Measurements from ENCODE around the gene NXPE4.
"Not testable (repeated sequence)": the region's sequence is repeated elsewhere in the genome, so short reads cannot be mapped to it uniquely, and the experiment has no call there.

NXPE4 gene

DNA sequence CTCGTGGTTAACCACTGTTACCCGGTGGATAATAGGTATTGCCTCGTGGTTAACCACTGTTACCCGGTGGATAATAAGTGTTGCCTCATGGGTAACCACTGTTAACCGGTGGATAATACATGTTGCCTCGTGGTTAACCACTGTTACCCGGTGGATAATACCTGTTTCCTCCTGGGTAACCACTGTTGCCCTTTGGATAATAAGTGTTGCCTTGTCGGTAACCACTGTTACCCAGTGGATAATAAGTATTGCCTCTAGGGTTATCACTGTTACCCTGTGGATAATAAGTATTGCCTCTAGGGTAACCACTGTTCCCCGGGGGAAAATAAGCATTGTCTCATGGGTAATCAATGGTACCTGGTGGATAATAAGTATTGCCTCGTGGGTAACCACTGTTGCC lies 15.0 kb upstream of the NXPE4 start:
- DNase-seq (ENCODE audit: low spot score) = no peak

DNA sequence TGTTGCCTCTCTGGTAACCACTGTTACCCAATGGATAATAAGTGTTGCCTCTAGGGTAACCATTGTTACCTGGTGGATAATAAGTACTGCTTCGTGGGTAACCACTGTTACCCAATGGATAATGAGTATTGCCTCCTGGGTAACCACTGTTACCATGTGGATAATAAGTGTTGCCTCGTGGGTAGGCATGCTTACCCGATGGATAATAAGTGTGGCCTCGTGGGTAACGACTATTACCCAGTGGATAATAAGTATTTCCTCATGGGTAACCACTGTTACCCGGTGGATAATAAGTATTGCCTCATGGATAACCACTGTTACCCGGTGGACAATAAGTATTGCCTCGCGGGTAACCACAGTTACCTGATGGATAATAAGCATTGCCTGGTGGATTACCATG lies 13.8 kb upstream of the NXPE4 start:
- DNase-seq (ENCODE audit: low spot score) = no peak

DNA sequence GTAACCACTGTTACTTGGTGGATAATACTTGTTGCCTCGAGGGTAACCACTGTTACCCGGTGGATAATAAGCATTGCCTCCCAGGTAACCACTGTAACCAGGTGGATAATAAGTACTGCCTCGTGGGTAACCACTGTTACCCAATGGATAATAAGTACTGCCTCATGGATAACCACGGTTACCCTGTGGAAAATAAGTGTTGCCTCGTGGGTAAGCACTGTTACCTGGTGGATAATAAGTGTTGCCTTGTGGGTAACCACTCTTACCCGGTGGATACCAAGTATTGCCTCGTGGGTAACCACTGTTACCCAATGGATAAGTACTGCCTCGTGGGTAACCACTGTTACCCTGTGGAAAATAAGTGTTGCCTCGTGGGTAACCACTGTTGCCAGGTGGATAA lies 13.0 kb upstream of the NXPE4 start:
- DNase-seq (ENCODE audit: low spot score) = not testable (repeated sequence)

DNA sequence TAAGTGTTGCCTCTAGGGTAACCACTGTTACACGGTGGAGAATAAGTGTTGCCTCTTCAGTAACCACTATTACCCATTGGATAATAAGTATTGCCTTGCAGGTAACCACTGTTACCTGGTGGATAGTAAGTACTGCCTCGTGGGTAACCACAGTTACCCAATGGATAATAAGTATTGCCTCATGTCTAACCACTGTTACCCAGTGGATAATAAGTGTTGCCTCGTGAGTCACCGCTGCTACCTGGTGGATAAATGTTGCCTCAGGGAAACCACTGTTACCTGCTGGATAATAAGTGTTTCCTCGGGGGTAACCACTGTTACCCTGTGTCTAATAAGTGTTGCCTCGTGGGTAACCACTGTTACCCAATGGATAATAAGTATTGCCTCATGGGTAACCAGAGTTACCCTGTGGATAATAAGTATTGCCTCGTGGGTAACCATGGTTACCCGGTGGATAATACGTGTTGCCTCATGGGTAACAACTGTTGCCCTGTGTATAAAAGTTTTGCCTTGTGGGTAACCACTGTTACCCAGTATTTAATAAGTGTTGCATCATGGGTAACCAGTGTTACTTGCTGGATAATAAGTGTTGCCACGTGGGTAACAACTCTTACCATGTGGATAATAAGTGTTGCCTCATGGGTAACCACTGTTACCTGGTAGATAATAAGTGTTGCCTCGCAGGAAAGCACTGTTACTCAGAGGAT lies 12.3 kb upstream of the NXPE4 start:
- DNase-seq (ENCODE audit: low spot score) = no peak

DNA sequence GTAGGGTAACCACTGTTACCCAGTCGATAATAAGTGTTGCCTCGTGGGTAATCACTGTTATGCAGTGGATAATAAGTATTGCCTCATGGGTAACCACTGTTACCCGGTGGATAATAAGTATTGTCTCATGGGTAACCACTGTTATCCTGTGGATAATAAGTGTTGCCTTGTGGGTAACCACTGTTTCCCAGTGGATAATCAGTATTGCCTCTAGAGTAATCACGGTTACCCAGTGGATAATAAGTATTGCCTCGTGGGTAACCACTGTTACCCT lies 11.2 kb upstream of the NXPE4 start:
- not testable (repeated sequence) for DNase-seq (ENCODE audit: low spot score)

DNA sequence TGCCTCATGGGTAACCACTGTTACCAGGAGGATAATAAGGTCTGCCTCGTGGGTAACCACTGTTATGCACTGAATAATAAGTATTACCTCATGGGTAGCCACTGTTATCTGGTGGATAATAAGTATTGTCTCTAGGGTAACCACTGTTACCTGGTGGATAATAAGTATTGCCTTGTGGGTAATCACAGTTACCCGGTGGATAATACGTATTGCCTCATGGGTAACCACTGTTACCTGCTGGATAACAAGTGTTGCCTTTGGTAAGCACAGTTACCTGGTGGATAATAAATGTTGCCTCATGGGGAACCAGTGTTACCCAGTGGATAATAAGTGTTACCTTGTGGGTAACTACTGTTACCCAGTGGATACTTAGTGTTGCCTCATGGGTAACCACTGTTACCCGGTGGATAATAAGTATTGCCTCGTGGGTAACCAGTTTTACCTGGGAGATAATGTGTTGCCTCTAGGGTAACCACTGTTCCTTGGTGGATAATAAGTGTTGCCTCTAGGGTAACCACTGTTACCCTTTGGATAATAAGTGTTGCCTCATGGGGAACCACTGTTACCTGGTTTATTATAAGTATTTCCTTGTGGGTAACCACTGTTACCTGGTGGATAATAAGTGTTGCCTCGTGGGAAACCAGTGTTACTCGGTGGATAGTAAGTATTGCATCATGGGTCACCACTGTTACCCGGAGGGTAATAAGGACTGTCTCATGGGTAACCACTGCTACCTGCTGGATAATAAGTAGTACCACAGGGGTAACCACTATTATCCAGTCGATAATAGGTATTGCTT lies 10.6 kb upstream of the NXPE4 start:
- no peak for DNase-seq (ENCODE audit: low spot score)

DNA sequence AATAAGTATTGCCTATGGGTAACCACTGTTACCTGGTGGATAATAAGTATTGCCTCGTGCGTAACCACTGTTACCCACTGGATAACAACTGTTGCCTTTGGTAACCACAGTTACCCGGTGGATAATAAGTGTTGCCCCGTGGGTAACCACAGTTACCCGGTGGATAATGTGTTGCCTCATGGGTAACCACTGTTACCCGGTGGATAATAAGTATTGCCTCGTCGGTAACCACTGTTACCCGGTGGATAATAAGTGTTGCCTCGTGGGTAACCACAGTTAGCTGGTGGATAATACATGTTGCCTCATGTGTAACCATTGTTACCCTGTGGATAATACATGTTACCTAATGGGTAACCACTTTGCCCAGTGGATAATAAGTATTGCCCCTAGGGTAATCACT lies 9.8 kb upstream of the NXPE4 start:
- DNase-seq (ENCODE audit: low spot score) = no peak

DNA sequence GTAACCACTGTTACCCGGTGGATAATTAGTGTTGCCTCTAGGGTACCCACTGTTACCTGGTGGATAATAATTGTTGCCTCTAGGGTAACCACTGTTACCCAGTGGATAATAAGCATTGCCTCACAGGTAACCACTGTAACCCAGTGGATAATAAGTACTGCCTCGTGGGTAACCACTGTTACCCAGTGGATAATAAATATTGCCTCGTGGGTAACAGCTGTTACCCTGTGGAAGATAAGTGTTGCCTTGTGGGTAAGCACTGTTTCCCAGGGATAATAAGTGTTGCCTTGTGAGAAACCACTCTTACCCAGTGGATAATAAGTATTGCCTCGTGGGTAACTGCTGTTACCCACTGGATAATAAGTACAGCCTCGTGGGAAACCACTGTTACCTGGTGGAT lies 9.3 kb upstream of the NXPE4 start:
- DNase-seq (ENCODE audit: low spot score) = no peak

DNA sequence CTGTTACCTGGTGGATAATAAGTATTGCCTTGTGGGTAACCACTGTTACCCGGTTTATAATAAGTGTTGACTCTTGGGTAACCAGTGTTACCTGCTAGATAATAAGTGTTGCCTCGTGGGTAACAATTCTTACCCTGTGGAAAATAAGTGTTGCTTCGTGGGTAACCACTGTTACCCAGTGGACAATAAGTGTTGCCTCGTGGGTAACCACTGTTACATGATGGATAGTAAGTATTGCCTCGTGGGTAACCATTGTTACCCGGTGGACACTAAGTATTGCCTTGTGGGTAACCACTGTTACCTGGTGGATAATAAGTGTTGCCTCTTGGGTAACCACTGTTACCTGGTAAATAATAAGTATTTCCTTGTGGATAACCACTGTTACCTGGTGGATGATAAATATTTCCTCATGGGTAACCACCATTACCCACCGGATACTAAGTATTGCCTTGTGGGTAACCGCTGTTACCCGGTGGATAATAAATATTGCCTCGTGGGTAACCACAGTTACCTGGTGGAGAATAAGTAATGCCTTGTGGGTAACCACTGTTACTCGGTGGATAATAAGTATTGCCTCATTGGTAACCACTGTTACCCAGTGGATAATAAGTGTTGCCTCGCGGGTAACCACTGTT lies 8.7 kb upstream of the NXPE4 start:
- DNase-seq (ENCODE audit: low spot score) = no peak

DNA sequence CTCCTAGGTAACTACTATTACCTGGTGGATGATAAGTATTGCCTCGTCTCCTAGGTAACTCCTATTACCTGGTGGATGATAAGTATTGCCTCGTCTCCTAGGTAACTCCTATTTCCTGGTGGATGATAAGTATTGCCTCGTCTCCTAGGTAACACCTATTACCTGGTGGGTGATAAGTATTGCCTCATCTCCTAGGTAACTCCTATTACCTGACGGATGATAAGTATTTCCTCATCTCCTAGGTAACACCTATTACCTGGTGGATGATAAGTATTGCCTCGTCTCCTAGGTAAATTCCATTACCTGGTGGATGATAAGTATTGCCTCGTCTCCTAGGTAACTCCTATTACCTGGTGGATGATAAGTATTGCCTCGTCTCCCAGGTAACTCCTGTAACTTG lies 7.6 kb upstream of the NXPE4 start:
- not testable (repeated sequence) for DNase-seq (ENCODE audit: low spot score)

DNA sequence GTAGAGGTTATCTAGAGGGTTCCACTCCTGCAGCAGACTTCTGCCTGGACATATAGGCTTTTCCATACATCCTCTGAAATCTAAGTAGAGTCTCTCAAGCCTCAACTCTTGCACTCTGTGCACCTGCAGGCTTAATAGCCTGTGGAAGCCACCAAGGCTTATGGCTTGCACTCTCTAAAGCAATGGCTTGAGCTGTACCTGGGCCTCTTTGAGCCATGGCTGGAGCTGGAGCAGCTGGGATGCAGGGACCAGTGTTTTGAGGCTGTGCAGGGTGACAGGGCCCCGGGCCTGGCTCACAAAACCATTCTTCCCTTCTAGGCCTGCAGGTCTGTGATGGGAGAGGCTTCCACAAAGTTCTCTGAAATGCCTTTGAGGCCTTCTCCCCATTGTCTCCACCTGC lies 2.9 kb upstream of the NXPE4 start:
- DNase-seq (ENCODE audit: low spot score) = no peak

DNA sequence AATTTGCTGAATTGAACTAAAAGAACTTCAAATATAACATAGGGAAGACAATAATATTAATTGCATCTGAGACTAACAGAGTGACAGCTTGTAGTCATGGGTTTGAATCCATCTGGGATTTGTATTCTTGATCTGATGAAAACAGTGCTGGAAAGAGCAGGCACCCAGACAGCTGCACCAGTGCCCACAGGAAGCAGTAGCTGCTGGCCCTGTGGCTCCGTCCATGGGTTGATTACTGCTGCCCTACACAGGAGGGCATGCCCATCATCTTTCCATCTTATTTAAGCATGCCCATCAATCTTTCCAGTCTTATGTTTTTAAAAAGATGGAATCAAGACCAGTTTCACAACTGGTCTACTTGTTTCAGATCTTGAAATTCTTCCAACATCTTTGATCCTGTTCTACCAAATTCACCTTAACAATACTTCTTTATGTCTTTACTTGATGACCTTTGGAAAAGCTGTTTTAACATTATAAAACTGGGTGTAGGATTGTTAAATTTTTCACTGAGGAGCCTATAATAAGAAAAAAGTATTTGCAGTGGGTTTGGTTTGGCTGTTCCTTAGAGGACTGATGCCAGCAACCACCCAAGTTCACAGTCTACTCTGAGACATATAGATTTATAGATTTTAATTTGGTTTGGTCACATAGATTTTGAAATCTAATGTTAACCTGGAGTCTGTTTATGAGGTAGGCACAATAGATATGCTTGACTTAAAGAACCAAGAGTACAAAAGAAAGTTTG lies 761 bp upstream of the NXPE4 start:
- DNase-seq (ENCODE audit: low spot score) = no peak

DNA sequence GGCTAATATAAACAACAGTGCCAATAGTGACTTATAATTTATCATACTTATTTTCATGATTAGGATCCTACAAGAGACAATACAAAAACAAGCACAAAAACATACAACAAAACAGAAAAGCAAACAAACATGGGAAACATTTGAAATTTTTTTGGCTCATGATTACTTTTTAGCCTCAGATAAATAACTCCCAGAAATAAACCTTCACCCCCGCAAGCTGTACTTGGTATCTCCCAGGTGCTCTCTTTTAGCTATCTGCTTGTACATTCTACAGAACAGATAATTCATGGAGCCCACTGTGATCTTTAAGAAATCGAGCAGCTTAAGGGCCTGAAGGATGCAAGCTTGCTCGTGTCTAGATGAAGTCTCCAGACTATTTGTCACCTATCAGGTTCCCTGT lies 883 bp downstream of the NXPE4 start:
- DNase-seq (ENCODE audit: low spot score) = no peak

DNA sequence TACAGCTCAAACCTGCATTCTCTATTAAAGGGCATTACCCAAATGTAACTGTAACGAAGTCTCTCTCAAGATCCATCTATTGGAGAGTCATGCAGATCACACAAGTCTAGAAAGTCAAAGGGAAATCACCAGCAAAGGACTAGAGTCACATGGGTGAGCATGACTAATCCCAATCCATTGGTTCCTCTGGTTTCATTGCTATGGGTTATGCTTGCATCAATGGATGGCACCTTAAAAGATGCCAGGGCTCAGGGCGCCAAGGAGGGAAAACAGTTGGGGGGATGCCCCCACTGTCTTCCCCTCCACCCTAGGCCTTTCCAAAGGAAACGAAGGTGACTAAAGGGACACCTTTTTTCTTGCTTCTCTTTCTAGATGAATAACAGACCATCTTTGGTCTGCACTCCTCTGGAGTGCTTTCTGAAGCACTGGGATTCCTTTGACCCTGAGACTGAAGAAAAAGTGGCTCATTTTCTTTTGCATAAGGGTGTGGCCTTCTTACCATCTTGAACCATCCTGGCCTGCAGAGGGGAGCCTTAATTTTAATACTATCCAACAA lies 8.1 kb downstream of the NXPE4 start:
- DNase-seq (ENCODE audit: low spot score) = no peak

DNA sequence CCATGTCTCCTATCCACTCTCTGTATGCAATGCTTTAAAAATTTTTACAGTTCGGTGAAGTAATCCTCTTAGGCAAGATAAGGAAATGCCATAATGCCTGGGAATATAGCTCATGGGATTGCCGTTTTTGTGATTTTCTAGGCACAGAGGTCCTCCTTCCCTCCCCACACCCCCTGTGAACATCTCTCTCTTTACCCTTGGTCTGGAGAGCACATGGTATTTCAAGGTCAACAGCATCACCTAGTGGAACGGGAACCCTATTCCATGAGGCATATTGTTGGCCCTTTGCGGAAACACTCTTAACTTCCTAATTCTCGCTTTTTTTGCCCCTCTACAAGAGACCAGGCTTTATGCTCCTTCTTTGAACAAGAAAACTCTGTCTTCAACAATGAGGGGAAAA lies 8.8 kb downstream of the NXPE4 start:
- no peak for DNase-seq (ENCODE audit: low spot score)

DNA sequence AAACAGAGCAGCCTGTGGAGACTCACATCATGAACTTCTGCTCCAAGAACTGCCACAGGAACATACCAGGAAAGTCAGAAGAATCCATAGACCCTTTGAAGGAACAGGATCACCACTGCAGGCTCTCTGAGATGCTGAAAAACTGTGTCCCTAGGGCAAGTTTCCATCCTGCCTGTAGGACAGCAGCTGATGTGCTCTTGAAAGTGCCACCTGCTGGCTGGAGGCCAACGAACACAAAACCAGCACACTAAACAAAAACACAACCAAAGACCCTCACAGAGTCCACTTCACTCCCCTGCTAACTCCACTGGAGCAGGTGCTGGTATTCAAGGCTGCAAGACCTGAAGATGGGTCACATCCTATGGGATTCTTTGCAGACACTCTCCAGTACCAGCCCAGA lies 23.9 kb downstream of the NXPE4 start:
- no peak for DNase-seq (ENCODE audit: low spot score)

DNA sequence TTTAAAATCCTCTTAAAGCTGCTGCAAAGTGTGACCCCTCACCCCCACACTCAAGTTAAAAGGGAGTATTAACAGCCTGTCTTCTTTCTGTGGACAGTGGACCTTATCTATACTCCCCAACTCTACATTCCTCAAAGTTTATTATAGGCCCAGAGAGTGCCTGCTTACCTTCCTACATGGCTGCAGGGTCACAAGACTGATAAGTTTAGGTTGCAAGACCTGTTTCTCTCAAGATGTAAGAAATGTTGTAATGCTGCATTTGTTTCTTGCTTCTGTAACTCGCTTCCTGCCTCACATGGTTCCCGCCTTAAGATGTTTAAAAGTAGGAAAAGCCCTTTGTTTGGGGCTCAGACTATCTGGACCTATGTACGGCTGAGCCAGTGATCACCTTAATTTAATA lies 25.8 kb downstream of the NXPE4 start:
- DNase-seq (ENCODE audit: low spot score) = no peak

DNA sequence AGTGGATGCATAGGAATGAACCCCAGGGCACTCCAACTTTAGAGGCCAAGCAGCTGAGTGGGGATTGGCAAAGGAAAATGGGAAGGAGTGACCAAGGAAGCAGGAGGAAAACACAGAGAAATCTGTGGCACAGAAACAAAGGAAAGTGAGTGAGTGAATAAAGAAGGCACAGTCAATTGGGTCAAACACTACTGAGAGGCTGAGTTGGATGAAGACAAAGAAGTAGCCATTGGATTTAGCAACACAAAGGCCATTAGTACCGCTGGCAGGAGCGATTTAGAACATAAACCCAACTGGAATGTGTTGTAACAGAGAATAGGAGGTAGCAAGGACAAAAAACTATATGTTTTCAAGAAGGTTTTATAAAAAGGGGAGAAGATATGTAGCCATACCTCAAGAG lies 29.3 kb downstream of the NXPE4 start:
- DNase-seq (ENCODE audit: low spot score) = no peak

DNA sequence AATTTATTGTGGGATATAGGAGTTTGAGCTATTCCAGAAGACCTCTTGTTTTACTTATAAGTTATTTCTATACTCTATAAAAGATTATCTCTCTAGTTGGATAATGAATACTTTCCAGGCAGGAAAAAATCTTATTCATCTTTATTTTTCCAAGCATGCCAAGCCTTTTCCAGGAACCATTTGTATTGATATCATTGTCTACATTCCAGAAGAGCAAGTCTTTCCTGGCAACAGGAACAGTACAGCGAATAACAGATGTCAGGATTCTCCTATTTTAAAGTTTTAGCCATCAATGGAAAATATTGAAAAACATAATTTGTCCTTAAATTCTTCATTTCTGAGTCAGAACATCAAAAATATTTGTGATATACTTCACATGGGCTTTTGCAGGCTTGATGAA lies 30.8 kb downstream of the NXPE4 start:
- DNase-seq (ENCODE audit: low spot score) = no peak

DNA sequence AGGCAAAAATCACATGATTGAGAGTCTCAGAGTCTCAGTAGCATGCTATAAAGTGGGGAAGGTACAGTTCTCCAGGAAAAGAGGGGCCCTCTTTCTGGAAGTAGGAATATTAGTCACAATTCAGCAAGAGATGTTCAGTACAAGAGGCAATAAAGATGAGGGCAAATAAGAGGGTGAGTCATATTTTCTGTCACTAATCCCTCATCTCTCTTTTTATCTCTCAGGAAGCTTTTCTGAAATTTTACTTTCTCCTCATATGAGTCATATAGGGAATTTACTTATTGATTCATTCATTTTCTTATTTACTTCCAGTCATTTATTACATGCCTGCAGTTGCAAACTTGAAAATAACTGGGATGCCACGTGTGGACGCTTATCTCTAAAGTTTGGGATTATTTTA lies 32.5 kb downstream of the NXPE4 start:
- DNase-seq (ENCODE audit: low spot score) = no peak

DNA sequence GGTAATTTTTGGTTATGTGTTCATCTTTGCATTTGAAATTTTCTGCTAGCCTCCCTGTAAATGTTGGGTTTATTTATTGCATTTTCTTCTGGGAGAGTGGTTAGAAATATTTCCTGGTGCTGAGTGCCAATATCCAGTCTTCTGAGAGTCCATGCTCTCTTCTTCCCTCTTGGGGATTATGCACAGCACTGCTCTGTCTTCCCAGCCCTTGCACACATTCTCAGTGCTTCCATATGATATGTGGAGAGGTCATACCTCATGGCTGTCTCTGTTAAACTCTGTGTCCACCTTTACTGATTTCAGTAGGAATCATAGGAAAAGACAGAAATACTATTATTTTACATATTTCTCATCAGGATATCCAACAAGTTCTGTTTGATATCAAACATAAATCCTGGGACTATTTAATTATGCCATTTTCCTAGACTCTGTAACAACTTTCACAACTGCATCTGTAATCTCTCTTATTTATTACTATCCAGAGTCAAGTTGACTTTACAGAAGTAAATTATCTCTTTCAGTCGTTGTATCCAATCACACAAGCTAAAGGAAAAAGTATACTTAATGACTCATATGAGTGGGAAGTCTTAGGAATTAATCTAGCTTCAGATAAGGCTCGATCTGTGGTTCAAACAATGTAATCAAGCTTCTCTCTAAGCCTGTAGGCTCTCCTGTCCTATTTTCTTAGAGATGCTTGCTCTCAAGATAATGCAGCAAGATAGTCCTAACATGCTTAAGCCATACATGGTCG lies 33.2 kb downstream of the NXPE4 start:
- no peak for DNase-seq (ENCODE audit: low spot score)

Measured in hepatic stellate cell (primary cell).